GM18519 (cell line): Measurements from ENCODE around the gene CELF5.

Source experiments
- ATAC-seq: cut with Tn5 transposase; IDR thresholded peaks from one replicate; pipeline ENCODE4 v1.9.1; 2021; ENCODE audit warnings: mild to moderate bottlenecking, moderate library complexity; ENCODE audit not compliant: unreplicated experiment, low FRiP score

CELF5 gene

GRCh38 chr19:3236272-3236671 is 11.8 kb downstream of the CELF5 start:
- ATAC-seq = no peak

DNA sequence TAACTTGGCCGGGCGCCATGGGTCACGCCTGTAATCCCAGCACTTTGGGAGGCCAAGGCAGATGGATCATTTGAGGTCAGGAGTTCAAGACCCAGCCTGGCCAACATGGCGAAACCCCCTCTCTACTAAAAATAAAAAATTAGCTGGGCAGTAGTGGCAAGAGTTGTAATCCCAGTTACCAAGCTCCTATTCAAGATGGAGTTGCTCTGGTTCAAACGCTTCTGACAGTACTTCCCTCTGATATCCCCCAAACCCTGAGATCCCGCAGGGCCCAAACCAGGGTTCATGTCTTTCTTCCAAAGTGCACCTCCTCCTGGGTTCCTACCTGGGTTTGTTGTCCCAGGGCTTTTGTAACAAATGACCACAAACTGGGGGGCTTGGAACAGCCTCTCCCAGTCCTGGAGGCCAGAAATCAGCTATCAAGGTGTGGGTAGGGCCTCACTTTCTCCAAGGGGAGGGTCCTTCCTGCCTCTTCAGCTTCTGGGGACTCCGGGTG is 13.7 kb downstream of the CELF5 start:
- ATAC-seq = no peak

GRCh38 chr19:3239367-3239766 is 14.9 kb downstream of the CELF5 start:
- no peak for ATAC-seq

DNA sequence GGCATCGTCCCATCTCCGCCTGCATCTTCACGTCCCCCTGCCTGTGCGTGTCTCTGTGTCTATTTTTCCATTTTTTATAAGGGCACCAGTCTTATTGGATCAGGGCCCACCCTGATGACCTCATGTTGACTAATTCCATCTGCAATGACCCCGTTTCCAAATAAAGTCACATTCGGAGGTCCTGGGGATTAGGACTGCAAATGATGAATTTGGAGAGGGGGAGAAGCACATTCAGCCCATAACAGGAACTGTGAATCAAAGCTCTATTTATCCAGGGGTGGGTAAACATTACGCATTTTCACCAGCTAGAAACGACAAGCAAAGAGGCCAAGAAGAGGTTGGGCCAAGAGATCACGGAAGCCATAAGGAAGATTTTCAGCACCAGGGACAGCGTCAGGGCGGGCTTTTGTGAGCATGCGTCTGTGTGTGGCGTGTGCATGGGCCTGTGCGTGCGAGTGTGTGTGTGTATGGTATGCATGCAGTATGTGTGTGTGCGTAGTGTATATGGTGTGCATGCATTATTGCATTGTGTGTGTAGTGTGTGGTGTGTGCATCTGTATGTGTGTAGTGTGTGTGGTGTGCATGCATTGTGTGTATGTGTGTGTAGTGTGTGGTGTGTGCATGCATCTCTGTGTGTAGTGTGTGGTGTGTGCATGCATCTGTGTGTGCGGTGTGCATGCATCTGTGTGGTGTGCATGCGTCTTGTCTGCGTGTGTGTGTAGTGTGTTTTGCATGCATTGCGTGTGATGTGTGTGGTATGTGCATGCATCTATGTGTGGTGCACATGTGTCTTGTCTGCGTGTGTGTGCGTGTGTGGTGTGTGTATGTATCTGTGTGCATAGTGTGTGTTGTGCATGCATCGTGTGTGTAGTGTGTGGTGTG is 19.6 kb downstream of the CELF5 start:
- ATAC-seq = no peak

GRCh38 chr19:3245050-3245449 is 20.6 kb downstream of the CELF5 start:
- no peak for ATAC-seq

DNA sequence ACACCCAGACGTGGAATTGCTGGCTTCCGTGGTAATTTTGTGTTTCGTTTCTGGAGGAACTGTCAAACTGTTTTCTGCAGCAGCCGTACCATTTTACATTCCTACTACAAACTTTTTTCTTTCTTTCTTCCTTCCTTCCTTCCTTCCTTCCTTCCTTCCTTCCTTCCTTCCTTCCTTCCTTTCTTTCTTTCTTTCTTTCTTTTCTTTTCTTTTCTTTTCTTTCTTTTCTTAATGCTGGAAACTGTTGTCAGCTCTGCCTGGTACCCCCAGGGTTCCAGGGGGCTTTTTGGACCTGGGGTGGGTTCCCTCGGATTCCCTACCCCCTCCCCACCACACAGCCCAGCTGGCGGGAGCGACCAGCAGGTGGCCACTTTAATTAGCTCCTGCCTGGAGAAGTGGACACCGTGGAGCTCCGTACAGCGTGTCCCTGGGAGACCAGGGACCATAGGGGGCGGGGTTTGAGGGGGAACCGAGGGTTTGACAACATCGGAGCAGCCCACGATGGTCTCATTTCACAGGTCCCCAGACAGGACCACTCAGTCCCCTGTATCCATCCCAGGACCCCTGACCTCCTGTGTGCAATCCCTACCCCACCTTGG is 24.4 kb downstream of the CELF5 start:
- no peak for ATAC-seq

- no peak for ATAC-seq
Observed at GRCh38 chr19:3249408-3249807, 24.9 kb downstream of the CELF5 start.

DNA sequence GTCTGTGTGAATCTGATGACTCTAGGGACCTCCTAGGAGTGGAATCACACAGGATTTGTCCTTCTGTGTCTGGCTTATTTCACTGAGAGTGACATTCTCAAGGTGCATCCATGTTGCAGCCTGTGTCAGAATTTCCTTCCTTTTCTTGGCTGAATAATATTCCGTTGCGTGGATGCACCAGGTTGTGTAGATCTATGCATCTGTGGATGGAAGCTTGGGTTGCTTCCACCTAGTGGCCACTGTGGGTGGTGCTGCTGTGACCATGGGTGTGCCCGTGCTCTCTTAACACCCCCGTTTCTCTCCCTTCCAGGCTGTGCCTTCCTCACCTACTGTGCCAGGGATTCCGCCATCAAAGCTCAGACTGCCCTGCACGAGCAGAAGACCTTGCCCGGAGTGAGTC is 26.2 kb downstream of the CELF5 start:
- ATAC-seq = no peak

DNA sequence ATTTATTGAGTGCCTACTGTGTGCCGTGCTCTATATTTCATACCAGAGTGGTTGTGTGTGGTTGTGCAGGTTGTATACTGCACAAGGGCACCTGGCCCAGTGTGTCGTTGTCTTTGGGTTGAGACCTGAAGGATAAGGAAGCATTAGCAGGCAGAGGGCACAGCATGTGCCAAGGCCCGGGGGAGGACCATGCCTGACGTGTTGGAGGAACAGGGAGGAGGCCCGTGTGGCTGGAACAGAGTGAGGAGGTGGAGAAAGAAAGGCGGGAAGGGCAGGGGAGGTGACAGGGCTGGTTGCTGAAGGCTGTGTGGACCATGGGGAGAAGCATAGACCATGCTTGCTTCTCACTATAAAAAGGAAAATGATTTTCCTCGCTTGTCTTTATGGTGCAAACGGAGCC is 26.8 kb downstream of the CELF5 start:
- no peak for ATAC-seq

- ATAC-seq = no peak
Observed at GRCh38 chr19:3252650-3253049, 28.2 kb downstream of the CELF5 start.

DNA sequence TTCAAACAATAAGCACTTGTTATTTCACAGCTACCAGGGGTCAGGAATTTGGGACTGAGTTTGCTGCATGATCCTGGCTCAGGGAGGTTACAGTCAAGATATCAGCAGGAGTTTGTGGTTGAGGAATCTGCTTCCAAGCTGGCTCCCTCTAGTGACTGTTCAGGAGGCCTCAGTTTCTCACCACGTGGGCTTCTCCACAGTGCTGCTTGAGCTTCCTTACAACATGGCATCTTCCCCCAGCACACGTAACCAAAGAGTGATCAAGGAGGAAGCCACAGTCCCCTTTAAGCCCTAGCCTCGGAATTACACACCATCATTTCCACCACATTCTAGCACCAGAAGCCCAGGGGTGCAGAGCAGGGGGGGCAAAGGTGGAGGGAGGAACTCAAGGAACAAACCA is 28.8 kb downstream of the CELF5 start:
- no peak for ATAC-seq

DNA sequence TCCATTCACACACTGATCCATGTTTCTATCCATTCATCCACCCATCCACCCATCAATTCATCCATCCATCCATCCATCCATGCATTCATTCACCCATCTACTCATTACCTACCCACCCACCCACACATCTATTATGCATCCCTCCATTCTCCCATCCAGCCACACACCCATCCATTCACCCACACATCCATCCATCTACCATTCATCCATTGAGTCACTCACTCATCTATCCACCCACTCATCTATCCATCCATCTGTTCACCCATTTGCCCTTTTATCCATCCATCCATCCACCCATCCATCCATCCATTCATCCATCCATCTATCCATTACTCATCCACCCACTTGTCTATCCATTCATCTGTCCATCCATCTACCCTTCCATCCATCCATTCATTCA is 30.1 kb downstream of the CELF5 start:
- ATAC-seq = no peak

- ATAC-seq = no peak
Observed at GRCh38 chr19:3257071-3257470, 32.6 kb downstream of the CELF5 start.

- ATAC-seq = no peak
Observed at GRCh38 chr19:3262362-3262761, 37.9 kb downstream of the CELF5 start.

- no peak for ATAC-seq
Observed at GRCh38 chr19:3263866-3264265, 39.4 kb downstream of the CELF5 start.

DNA sequence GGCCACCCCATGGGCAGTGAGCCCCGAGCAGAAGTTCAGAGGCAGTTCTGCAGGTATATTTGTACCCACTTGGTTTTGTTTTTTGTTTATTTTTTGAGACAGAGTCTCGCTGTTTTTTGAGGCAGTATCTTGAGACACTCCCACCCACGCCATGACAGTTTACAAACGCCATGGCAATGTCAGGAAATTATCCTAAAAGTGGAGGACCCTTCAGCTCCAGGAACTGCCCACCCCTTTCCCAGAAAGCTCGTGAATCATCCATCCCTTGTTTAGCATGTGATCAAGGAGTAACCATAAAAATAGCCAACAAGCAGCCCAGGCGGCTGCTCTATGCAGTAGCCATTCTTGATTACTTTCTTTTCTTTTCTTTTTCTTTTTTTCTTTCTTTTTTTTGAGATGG is 41.0 kb downstream of the CELF5 start:
- ATAC-seq = no peak

DNA sequence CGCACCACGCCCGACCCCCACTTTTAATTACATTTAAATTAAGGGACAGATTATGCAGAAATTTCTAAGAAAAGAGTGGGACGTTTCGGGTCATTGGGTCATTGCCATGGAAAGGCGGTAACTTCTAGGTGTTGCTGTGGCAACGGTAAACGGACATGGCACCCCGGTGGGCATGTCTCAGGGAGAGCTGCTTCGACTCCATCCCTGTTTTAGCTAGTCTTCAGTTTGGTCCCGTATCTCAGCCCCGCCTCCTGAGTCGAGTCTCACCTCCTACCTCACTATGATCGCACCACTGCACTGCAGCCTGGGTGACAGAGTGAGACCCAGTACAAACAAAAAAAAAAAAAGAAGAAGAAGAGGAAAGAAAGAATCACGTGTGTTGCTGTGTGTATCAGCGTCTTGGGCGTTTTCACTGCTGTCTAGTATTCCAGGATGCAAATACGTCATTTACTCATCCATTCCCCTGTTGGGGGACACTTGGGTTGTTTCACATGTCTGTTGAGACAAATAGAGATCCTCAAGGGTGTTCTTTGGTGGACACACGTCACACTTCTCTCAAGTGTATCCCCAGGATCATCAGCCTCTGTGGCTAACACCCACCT is 41.7 kb downstream of the CELF5 start:
- no peak for ATAC-seq

DNA sequence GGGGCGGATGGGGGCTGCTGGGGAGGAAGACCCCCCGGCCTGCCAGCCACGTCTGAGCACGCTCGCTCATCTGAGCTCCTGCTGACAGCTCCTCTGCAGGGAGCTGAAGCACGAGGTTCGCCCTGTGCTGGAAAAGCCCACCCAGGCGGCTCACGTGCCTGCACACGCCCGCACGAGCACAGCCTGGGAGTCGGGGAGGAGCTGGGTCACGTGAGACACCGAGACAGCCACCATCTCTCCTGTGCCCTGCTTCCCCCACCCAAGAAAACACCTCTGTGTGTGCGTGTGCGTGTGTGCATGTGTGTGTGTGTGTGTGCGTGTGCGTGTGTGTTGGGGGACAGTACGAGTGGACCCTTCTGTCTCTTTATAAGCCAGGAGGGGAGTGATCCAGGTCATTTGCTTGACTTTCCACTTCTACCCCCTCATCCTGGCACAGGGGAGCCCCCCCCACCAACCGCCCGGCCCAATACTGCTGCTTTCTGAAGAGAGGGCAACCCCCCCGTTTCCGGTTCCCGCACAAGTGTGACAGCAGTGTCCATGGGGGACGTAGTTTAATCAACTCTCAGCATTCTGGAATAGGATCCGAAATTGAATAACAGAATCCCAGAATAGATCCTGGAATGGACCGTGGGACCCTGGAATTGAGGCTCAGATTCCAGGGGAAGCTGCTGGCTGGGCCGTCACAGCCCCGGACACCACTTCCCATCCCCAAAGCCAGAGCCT is 42.5 kb downstream of the CELF5 start:
- no peak for ATAC-seq

GRCh38 chr19:3268326-3268725 is 43.9 kb downstream of the CELF5 start:
- ATAC-seq = no peak

- no peak for ATAC-seq
Observed at GRCh38 chr19:3268763-3269162, 44.3 kb downstream of the CELF5 start.
